GM13977 (cell line): ENCODE data around the gene PRSS48.

Experiments used
- DNase-seq: peaks from one replicate; pipeline ENCODE4 v3.0.0; 2012; ENCODE audit warnings: low spot score
- in situ Hi-C: fragments of 300-500 bp; cut with MboI; formaldehyde crosslinking; loops from one replicate; pipeline ENCODE4 v1.12.0; 2022; ENCODE audit warnings: low sequenced_read_pairs, low pct_unique_long_range_greater_than_20kb, mixed read lengths, inconsistent platforms; ENCODE audit not compliant: unreplicated experiment
- TF ChIP-seq, protein P1 (sequence below): IDR thresholded peaks from 2 replicates; pipeline ENCODE4 v1.5.1; 2012; ENCODE audit warnings: mild to moderate bottlenecking, control low read depth; ENCODE audit not compliant: insufficient read depth; ENCODE audit errors: extremely low read depth, missing control alignments

Gene PRSS48

DNA sequence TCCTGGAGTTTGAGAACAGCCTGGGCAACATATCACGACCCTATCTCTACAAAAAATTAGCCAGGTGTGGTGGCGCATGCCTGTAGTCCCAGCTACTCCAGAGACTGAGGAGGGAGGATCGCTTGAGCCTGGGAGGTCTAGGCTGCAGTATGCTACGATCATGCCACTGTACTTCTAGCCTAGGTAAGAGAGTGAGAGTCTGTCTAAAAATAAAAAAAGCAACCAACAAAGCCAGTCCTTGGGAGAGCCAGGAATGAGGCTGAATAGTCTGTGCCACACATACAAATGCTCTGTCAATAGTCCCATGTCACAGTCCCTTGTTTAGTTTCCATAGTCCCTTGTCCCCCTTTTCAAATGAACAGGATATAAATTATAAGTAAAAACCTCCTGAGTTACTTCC lies 19.3 kb upstream of the PRSS48 start:
- in situ Hi-C loops: no loop called here
- DNase-seq: no peak
- TF ChIP-seq, protein P1, sequence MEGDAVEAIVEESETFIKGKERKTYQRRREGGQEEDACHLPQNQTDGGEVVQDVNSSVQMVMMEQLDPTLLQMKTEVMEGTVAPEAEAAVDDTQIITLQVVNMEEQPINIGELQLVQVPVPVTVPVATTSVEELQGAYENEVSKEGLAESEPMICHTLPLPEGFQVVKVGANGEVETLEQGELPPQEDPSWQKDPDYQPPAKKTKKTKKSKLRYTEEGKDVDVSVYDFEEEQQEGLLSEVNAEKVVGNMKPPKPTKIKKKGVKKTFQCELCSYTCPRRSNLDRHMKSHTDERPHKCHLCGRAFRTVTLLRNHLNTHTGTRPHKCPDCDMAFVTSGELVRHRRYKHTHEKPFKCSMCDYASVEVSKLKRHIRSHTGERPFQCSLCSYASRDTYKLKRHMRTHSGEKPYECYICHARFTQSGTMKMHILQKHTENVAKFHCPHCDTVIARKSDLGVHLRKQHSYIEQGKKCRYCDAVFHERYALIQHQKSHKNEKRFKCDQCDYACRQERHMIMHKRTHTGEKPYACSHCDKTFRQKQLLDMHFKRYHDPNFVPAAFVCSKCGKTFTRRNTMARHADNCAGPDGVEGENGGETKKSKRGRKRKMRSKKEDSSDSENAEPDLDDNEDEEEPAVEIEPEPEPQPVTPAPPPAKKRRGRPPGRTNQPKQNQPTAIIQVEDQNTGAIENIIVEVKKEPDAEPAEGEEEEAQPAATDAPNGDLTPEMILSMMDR: no peak

DNA sequence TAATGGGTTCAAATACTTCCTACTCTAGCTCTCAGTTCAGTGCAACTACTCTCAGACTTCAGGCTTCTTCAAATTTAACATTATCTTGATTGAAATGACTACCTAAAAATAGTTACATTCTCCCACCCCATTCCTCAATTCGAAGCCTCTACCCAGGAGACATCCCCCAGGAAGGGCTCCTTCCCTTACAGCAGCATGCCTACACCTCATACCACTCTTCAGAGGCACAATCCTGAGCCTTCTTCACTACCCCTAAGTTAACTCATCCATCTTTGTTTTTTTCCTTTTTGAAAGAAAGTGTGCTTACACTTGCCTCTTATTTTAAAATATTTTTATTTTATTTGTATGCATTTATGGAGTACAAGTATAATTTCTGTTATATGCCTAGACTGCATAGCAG lies 17.2 kb upstream of the PRSS48 start:
- TF ChIP-seq, protein P1: no peak
- in situ Hi-C loops: no loop called here
- DNase-seq: no peak

DNA sequence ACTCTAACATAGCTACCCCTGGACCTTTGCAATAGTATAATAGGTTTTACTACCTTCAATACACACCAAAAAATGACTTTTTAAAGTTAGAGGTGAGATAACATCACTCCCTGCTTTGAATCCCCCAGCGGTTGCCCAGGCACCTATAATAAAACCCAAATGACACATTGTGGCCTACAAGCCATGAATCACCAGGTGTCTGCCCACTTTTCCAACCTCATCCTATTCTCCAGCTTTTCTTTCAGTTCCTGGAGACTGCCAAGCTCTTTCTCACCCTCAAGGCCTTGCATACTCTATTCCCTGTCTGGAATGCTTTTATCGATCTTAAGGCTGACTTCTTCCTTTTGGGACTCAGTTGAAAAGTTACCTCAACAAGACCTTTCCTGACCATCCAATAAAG lies 16.4 kb upstream of the PRSS48 start:
- TF ChIP-seq, protein P1: no peak
- DNase-seq: no peak
- in situ Hi-C loops: no loop called here

DNA sequence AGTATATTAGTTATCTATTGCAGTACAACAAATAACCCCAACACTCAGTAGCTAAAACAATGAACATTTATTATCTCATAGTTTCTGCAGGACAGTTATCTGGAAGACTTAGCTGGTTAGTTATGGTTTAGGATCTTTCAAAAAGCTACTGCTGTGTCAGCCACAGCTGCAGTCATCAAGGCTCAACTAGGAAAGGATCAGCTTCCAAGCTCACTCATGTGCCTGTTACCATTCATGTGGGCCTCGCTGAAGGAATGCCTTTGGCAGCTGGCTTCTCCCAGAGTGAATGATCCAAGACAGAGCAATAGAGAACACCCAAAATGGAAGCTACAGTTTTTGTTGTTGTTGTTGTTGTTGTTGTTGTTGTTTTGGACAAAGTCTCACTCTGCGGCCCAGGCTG lies 13.5 kb upstream of the PRSS48 start:
- in situ Hi-C loops: no loop called here
- TF ChIP-seq, protein P1: no peak
- DNase-seq: no peak

DNA sequence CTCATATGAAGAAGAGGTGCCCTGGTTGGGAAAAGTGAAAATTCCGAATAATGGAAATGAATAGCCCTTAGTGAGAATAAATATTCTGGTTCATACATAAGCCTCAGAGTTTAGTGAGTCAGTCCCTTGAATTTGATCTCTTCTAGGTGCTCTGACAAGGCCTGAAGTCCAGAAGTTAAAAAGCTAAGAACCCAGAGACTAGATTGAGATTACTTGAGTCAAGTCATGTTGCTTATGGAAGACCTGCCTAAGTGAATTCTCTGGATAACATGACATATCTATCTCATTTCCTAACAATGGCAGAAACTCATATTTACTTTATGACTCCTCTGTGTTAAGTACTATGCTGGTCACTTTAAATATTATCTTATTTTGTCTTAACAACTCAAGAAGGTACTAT lies 10.5 kb upstream of the PRSS48 start:
- in situ Hi-C loops: no loop called here

DNA sequence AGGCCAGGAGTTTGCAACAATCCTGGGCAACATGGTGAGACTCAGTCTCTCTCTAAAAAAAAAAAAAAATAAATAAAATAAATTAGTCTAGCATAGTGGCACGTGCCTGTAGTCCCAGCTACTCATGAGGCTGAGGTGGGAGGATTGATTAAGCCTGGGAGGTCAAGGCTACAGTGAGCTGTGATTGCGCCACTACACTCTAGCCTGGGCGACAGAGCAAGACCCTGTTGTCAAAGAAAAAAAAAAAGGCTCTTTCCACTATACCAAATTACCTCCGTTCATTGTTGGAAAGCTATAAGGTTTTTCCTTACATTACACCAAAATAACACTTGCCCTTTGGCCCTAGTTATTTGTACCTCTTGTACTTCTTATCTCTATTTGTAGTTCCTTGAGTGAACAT lies 9.9 kb upstream of the PRSS48 start:
- in situ Hi-C loops: no loop called here
- TF ChIP-seq, protein P1: no peak
- DNase-seq: no peak

More for the DNA sequence above, 10.5 kb upstream of the PRSS48 start:
- TF ChIP-seq, protein P1: no peak
- DNase-seq: no peak
